ENCODE results near the gene ASIC2. TPM values are rescaled to one million over a fixed set of nuclear protein-coding genes. Genes with fewer than 3 reads are reported as not detected.

Gene ASIC2
- total RNA-seq, 1 experiment from 2014 or later, result 0.74 TPM

- Histone ChIP-seq H3T11ph (ENCODE audit: low read length) (no peak overlapping the region), H3K9me3 (ENCODE audit: control insufficient read depth, low read depth, low read length) (no peaks in the 10 kb centered on the region), H2BK12ac (ENCODE audit: insufficient read length, low read depth, low read length) (no peak overlapping the region), H4K91ac (ENCODE audit: insufficient read length, low read depth, low read length) (no peak overlapping the region), H2BK120ac (ENCODE audit: low read depth, low read length, poor library complexity, severe bottlenecking) (no peak overlapping the region), H3K23me2 (ENCODE audit: insufficient read length, low read depth, low read length, poor library complexity, severe bottlenecking) (no peaks in the 10 kb centered on the region), H2AK5ac (ENCODE audit: insufficient read length, low read length) (no peak overlapping the region), H3K27me3 (ENCODE audit: insufficient read depth, low read length) (no peaks in the 10 kb centered on the region; the same call in 1 of the 2 replicates), H2BK5ac (ENCODE audit: insufficient read length, low read length) (no peak overlapping the region), H2BK20ac (ENCODE audit: low read depth, low read length, poor library complexity, severe bottlenecking) (no peak overlapping the region), H3K79me2 (ENCODE audit: insufficient read depth, low read length) (no peaks in the 10 kb centered on the region), H4K5ac (ENCODE audit: insufficient read length, low read depth, low read length) (no peak overlapping the region), H3K18ac (ENCODE audit: insufficient read length, low read depth, low read length) (no peak overlapping the region), H2BK15ac (ENCODE audit: low read depth, low read length) (no peak overlapping the region), H3K4me1 (ENCODE audit: insufficient read depth, low read length) (peaks cover 18% of the 10 kb centered on the region; the same call in 1 of the 2 replicates), H3K14ac (ENCODE audit: insufficient read depth, low read length) (no peak overlapping the region), H3K27ac (ENCODE audit: insufficient read length, low read depth, low read length) (no peak overlapping the region), H3K23ac (ENCODE audit: insufficient read length, low read depth, low read length) (no peak overlapping the region), H3K4ac (ENCODE audit: low read depth, low read length) (no peak overlapping the region), H2AFZ (ENCODE audit: low read length) (no peak overlapping the region), H4K8ac (replicated peaks; ENCODE audit: insufficient read length, low read depth, low read length) (no peak overlapping the region), H3K79me1 (ENCODE audit: insufficient read depth, low read depth, low read length, poor library complexity, severe bottlenecking) (no peaks in the 10 kb centered on the region), H3K4me2 (ENCODE audit: insufficient read depth, insufficient read length, low read length) (no peak overlapping the region), H3K56ac (ENCODE audit: insufficient read length, low read depth, low read length) (no peak overlapping the region), H4K20me1 (ENCODE audit: control insufficient read depth, insufficient read depth, insufficient read length) (no peaks in the 10 kb centered on the region), H3K9ac (ENCODE audit: extremely low read depth, insufficient read length, low read length) (no peak overlapping the region)
- no CpG with 5 or more reads among the region's 8 CpGs for WGBS (ENCODE audit: extremely low coverage, insufficient read length, low lambda C conversion rate)
- Mint-ChIP-seq H3K36me3 (ENCODE audit: insufficient read depth in 1 of 3, low read depth in 3 of 3) (no peaks in the 10 kb centered on the region), H3K27ac (peak overlapping the region in 1 of 3 experiments; percentile 33; a peak in 1 of 7 replicates), H3K4me1 (peaks cover 26 to 28% of the 10 kb centered on the region in 2 experiments), H3K4me3 (no peak overlapping the region), H3K27me3 (ENCODE audit: low read depth) (peaks cover 10% of the 10 kb centered on the region), H3K9me3 (no peaks in the 10 kb centered on the region)
- DNase-seq, result no peak
- TF ChIP-seq CTCF (conservative IDR thresholded peaks at IDR 0.05), result no peak
Observed at GRCh38 chr17:33028061-33028460, 265.0 kb downstream of the ASIC2 start.

Data from H9 (cell line).